Measurements from ENCODE around the gene ATAD1. TPM values are rescaled to one million over a fixed set of nuclear protein-coding genes. Genes with fewer than 3 reads are reported as not detected.

Gene ATAD1
- total RNA-seq, 1 donor from 2014 or later, result 63.2 TPM

- Mint-ChIP-seq H3K36me3 (peaks cover 14% of the 10 kb centered on the region), H3K27ac (no peak overlapping the region)
These were observed 57.7 kb downstream of the ATAD1 start for GRCh38 chr10:87760195-87760905.

GRCh38 chr10:87759551-87759950, 58.5 kb downstream of the ATAD1 start:
- Mint-ChIP-seq H3K36me3 (peaks cover 12% of the 10 kb centered on the region), H3K4me3 (no peak overlapping the region), H3K27ac (no peak overlapping the region), H3K9me3 (no peaks in the 10 kb centered on the region), H3K4me1 (no peaks in the 10 kb centered on the region), H3K27me3 (ENCODE audit: insufficient read depth, low read depth) (no peaks in the 10 kb centered on the region)
- peaks cover 18% of the 10 kb centered on the region for H3K36me3 ChIP-seq
- H3K4me3 ChIP-seq, result no peak overlapping the region
- no peak for TF ChIP-seq EZH2 (IDR thresholded peaks at IDR 0.05)
- TF ChIP-seq EZH2phosphoT487 (IDR thresholded peaks at IDR 0.05), result no peak
- no peak for DNase-seq (ENCODE audit: low spot score)
- no peaks in the 10 kb centered on the region for H3K9me3 ChIP-seq (ENCODE audit: low read depth)
- no peak overlapping the region for H3K4me2 ChIP-seq
- no peaks in the 10 kb centered on the region for H3K27me3 ChIP-seq
- no peaks in the 10 kb centered on the region for H4K20me1 ChIP-seq (ENCODE audit: low read depth)
- H3K27ac ChIP-seq, result no peak overlapping the region
- no peaks in the 10 kb centered on the region for H3F3A ChIP-seq (ENCODE audit: low read depth)
- H3K9ac ChIP-seq, result no peak overlapping the region
- no peaks in the 10 kb centered on the region for H3K4me1 ChIP-seq
- H2AFZ ChIP-seq (replicated peaks), result no peak overlapping the region
- no peaks in the 10 kb centered on the region for H3K79me2 ChIP-seq (ENCODE audit: low read depth)

More at GRCh38 chr10:87760195-87760905, 57.7 kb downstream of the ATAD1 start:
- H3F3A ChIP-seq (ENCODE audit: low read depth), result no peaks in the 10 kb centered on the region
- no peak overlapping the region for H3K27ac ChIP-seq
- H3K79me2 ChIP-seq (ENCODE audit: low read depth), result no peaks in the 10 kb centered on the region
- no peak for TF ChIP-seq CTCF (IDR thresholded peaks at IDR 0.05)
- TF ChIP-seq EZH2 (IDR thresholded peaks at IDR 0.05), result no peak
- TF ChIP-seq EZH2phosphoT487 (IDR thresholded peaks at IDR 0.05), result no peak
- H3K4me3 Mint-ChIP-seq, result no peak overlapping the region
- no peak overlapping the region for H3K4me2 ChIP-seq
- H3K4me1 Mint-ChIP-seq, result no peaks in the 10 kb centered on the region
- no peak for DNase-seq (ENCODE audit: low spot score)
- no peaks in the 10 kb centered on the region for H3K9me3 Mint-ChIP-seq
- no peaks in the 10 kb centered on the region for H4K20me1 ChIP-seq (ENCODE audit: low read depth)
- H2AFZ ChIP-seq (replicated peaks), result no peak overlapping the region
- no peak overlapping the region for H3K4me3 ChIP-seq
- no peaks in the 10 kb centered on the region for H3K4me1 ChIP-seq
- no peak overlapping the region for H3K9ac ChIP-seq
- H3K27me3 ChIP-seq, result no peaks in the 10 kb centered on the region
- peaks cover 15% of the 10 kb centered on the region for H3K36me3 ChIP-seq
- H3K9me3 ChIP-seq (ENCODE audit: low read depth), result no peaks in the 10 kb centered on the region
- no peaks in the 10 kb centered on the region for H3K27me3 Mint-ChIP-seq (ENCODE audit: insufficient read depth, low read depth)

- H3K9ac ChIP-seq, result no peak overlapping the region
- no peaks in the 10 kb centered on the region for H3K27me3 ChIP-seq
- no peak for DNase-seq (ENCODE audit: low spot score)
- H3K27ac Mint-ChIP-seq, result no peak overlapping the region
- H3K4me2 ChIP-seq, result no peak overlapping the region
- H4K20me1 ChIP-seq (ENCODE audit: low read depth), result no peaks in the 10 kb centered on the region
- H3K27ac ChIP-seq, result no peak overlapping the region
- no peak overlapping the region for H3K4me3 ChIP-seq
- no peaks in the 10 kb centered on the region for H3K4me1 Mint-ChIP-seq
- H3K36me3 ChIP-seq, result peaks cover 18% of the 10 kb centered on the region
- H3K36me3 Mint-ChIP-seq, result peaks cover 15% of the 10 kb centered on the region
- TF ChIP-seq CTCF (IDR thresholded peaks at IDR 0.05) (no peak), EZH2 (IDR thresholded peaks at IDR 0.05) (no peak), EZH2phosphoT487 (IDR thresholded peaks at IDR 0.05) (no peak)
- no peak overlapping the region for H2AFZ ChIP-seq (replicated peaks)
- H3K9me3 ChIP-seq (ENCODE audit: low read depth), result no peaks in the 10 kb centered on the region
- H3K27me3 Mint-ChIP-seq (ENCODE audit: insufficient read depth, low read depth), result no peaks in the 10 kb centered on the region
- H3K4me3 Mint-ChIP-seq, result no peak overlapping the region
- H3K9me3 Mint-ChIP-seq, result no peaks in the 10 kb centered on the region
- H3K79me2 ChIP-seq (ENCODE audit: low read depth), result no peaks in the 10 kb centered on the region
- H3F3A ChIP-seq (ENCODE audit: low read depth), result no peaks in the 10 kb centered on the region
- no peaks in the 10 kb centered on the region for H3K4me1 ChIP-seq
These were observed 60.3 kb downstream of the ATAD1 start for GRCh38 chr10:87757685-87758084.
